ENCODE results near the gene ISYNA1.
A peak's percentile ranks its signal among the peaks of the same experiment; 100 is the strongest.

ISYNA1 gene

GRCh38 chr19:18392417-18392816 is 45.5 kb downstream of the ISYNA1 start:
- no peak for DNase-seq (ENCODE audit: low spot score)

GRCh38 chr19:18391509-18392075 is 46.3 kb downstream of the ISYNA1 start:
- no peak for DNase-seq (ENCODE audit: low spot score)

- no peak for DNase-seq (ENCODE audit: low spot score)
These were observed 47.6 kb downstream of the ISYNA1 start for GRCh38 chr19:18390065-18390907.

GRCh38 chr19:18389726-18390064 is 48.2 kb downstream of the ISYNA1 start:
- no peak for DNase-seq (ENCODE audit: low spot score)

- DNase-seq (ENCODE audit: low spot score), result no peak
These were observed 48.8 kb downstream of the ISYNA1 start for GRCh38 chr19:18388960-18389725.

- peak; percentile 88 for DNase-seq (ENCODE audit: low spot score)
These were observed 49.6 kb downstream of the ISYNA1 start for GRCh38 chr19:18388100-18388959.

- no peak for DNase-seq (ENCODE audit: low spot score)
These were observed 51.2 kb downstream of the ISYNA1 start for GRCh38 chr19:18386543-18387271.

GRCh38 chr19:18385675-18386542 is 52.0 kb downstream of the ISYNA1 start, which contains the start of gene GDF15:
Gene GDF15 (plus strand): TSS chr19:18386158. CDS start chr19:18386190, 32 bp downstream.
- DNase-seq (ENCODE audit: low spot score), result peak; percentile 31

GRCh38 chr19:18385359-18385674 is 52.6 kb downstream of the ISYNA1 start:
- no peak for DNase-seq (ENCODE audit: low spot score)

GRCh38 chr19:18384775-18385174 is 53.2 kb downstream of the ISYNA1 start:
- DNase-seq (ENCODE audit: low spot score), result no peak
